ENCODE measurements around the gene KCNC1. TPM values are rescaled to one million over a fixed set of nuclear protein-coding genes. Genes with fewer than 3 reads are reported as not detected.

Gene KCNC1
- total RNA-seq, 5 donors from 2014 or later (not counting 1 experiment from before 2014, with no cell fraction given), result not detected

DNA sequence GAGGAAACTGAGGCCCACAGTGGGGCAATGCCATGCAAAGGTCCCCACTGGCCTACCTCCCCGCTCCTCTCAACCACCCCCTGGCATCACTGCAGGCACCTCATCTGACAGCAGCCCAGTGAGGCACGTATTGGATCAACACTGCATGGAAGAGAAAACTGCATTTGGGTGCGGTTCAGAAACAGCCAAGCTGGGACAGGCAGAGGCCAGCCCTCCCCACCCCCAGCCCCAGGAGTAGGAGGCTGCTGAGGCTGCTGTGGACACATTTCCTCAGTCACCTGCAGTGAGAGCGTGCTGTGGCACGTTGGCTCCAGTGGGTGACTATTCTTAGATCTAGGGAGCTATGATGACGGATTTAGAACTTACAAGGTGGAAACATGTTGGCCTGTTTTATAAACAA is 63.7 kb downstream of the KCNC1 start:
- CTCF ChIA-PET, result no interaction called here
- WGBS (ENCODE audit: insufficient coverage), result 100% methylated on average over 2 of the region's 6 CpGs
- ATAC-seq (replicated peaks in 1 of 4) (no peak), DNase-seq (no peak)
- H3K27me3 ChIP-seq (replicated peaks in 1 of 2; ENCODE audit: control insufficient read depth in 2 of 2, extremely low read depth in 1 of 2, insufficient read depth in 2 of 2, low read length in 1 of 2), result no peaks in the 10 kb centered on the region
- H3K4me1 ChIP-seq (ENCODE audit: control insufficient read depth in 1 of 2, extremely low read depth in 1 of 2, insufficient read depth in 2 of 2, low read length in 2 of 2), result no peaks in the 10 kb centered on the region
- no peak overlapping the region for H3K27ac ChIP-seq (ENCODE audit: low read length)
- H3K4me3 Mint-ChIP-seq, result no peak overlapping the region
- H3K4me3 ChIP-seq (ENCODE audit: control insufficient read depth in 1 of 2, extremely low read depth in 1 of 2, low read length in 1 of 2), result no peak overlapping the region
- H3K27ac Mint-ChIP-seq, result no peak overlapping the region
- no peaks in the 10 kb centered on the region for H3K9me3 ChIP-seq
- H3K36me3 Mint-ChIP-seq, result peaks cover 34% of the 10 kb centered on the region
- H3K27me3 Mint-ChIP-seq, result no peaks in the 10 kb centered on the region
- H3K9me3 Mint-ChIP-seq, result no peaks in the 10 kb centered on the region
- H3K4me1 Mint-ChIP-seq, result no peaks in the 10 kb centered on the region
- no peaks in the 10 kb centered on the region for H3K36me3 ChIP-seq (ENCODE audit: control insufficient read depth in 2 of 2, extremely low read depth in 1 of 2, insufficient read depth in 1 of 2, low read length in 1 of 2)
- POLR2A ChIA-PET, result no interaction called here

GRCh38 chr11:17798716-17799115 is 64.1 kb downstream of the KCNC1 start:
- Mint-ChIP-seq H3K9me3 (no peaks in the 10 kb centered on the region), H3K27ac (no peak overlapping the region), H3K4me1 (no peaks in the 10 kb centered on the region), H3K4me3 (no peak overlapping the region), H3K36me3 (peaks cover 34% of the 10 kb centered on the region), H3K27me3 (no peaks in the 10 kb centered on the region)
- 79% methylated on average over 2 of the region's 3 CpGs for WGBS (ENCODE audit: insufficient coverage)
- POLR2A ChIA-PET, result no interaction called here
- no peak overlapping the region for H3K4me3 ChIP-seq (ENCODE audit: control insufficient read depth in 1 of 2, extremely low read depth in 1 of 2, low read length in 1 of 2)
- no peak for DNase-seq
- no peaks in the 10 kb centered on the region for H3K27me3 ChIP-seq (replicated peaks in 1 of 2; ENCODE audit: control insufficient read depth in 2 of 2, extremely low read depth in 1 of 2, insufficient read depth in 2 of 2, low read length in 1 of 2)
- no peak for ATAC-seq (replicated peaks in 1 of 4)
- no peak overlapping the region for H3K27ac ChIP-seq (ENCODE audit: low read length)
- CTCF ChIA-PET, result no interaction called here
- no peaks in the 10 kb centered on the region for H3K4me1 ChIP-seq (ENCODE audit: control insufficient read depth in 1 of 2, extremely low read depth in 1 of 2, insufficient read depth in 2 of 2, low read length in 2 of 2)
- H3K36me3 ChIP-seq (ENCODE audit: control insufficient read depth in 2 of 2, extremely low read depth in 1 of 2, insufficient read depth in 1 of 2, low read length in 1 of 2), result no peaks in the 10 kb centered on the region
- H3K9me3 ChIP-seq, result no peaks in the 10 kb centered on the region

DNA sequence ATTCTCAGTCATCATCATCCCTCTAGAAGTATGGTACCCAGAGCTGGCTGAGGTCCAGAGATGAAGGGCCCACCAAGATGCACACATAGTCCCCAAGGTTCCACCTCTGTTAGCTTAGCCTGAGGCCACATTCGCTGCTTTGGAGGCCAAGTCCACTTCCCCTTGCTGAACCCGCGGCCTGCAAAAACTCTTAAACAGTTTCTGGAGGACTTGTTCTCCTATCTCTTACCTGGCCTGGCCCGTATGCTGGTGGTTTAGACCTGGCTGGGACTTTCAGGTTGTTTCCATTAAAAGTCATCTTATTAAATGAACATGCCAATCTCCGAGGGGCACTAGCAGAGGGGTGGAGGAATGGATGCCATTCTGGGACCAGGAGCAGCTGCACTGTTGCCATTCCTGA is 64.6 kb downstream of the KCNC1 start:
- H3K27me3 Mint-ChIP-seq, result no peaks in the 10 kb centered on the region
- H3K4me3 Mint-ChIP-seq, result no peak overlapping the region
- Histone ChIP-seq H3K27me3 (replicated peaks in 1 of 2; ENCODE audit: control insufficient read depth in 2 of 2, extremely low read depth in 1 of 2, insufficient read depth in 2 of 2, low read length in 1 of 2) (no peaks in the 10 kb centered on the region), H3K4me1 (ENCODE audit: control insufficient read depth in 1 of 2, extremely low read depth in 1 of 2, insufficient read depth in 2 of 2, low read length in 2 of 2) (no peaks in the 10 kb centered on the region), H3K4me3 (ENCODE audit: control insufficient read depth in 1 of 2, extremely low read depth in 1 of 2, low read length in 1 of 2) (no peak overlapping the region), H3K27ac (ENCODE audit: low read length) (no peak overlapping the region), H3K36me3 (ENCODE audit: control insufficient read depth in 2 of 2, extremely low read depth in 1 of 2, insufficient read depth in 1 of 2, low read length in 1 of 2) (no peaks in the 10 kb centered on the region), H3K9me3 (no peaks in the 10 kb centered on the region)
- DNase-seq (no peak), ATAC-seq (replicated peaks in 1 of 4) (no peak)
- WGBS (ENCODE audit: insufficient coverage), result 94% methylated on average over 3 of the region's 5 CpGs
- H3K27ac Mint-ChIP-seq, result no peak overlapping the region
- H3K36me3 Mint-ChIP-seq, result peaks cover 34% of the 10 kb centered on the region
- H3K9me3 Mint-ChIP-seq, result no peaks in the 10 kb centered on the region
- ChIA-PET POLR2A (no interaction called here), CTCF (no interaction called here)
- no peaks in the 10 kb centered on the region for H3K4me1 Mint-ChIP-seq

DNA sequence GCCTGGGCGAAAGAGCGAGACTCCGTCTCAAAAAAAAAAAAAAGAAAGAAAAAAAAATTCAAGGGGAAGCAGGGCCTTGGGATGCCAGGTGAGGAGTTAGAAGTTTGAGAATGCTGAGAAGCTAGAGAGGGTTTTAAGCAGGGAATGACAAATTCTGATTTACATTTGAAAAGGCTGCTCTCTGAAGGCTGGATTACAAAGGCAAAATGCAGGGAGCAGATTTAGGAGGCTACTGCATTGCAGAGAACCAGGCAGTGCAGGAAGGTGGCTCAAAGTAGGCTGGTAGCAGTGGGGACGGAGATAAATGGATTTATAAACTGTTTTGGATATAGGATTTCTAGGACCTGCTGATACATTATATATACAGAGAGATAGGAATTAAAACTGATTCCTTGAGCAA is 66.6 kb downstream of the KCNC1 start:
- no peaks in the 10 kb centered on the region for H3K27me3 ChIP-seq (replicated peaks in 1 of 2; ENCODE audit: control insufficient read depth in 2 of 2, extremely low read depth in 1 of 2, insufficient read depth in 2 of 2, low read length in 1 of 2)
- no peak overlapping the region for H3K4me3 ChIP-seq (ENCODE audit: control insufficient read depth in 1 of 2, extremely low read depth in 1 of 2, low read length in 1 of 2)
- Mint-ChIP-seq H3K4me3 (no peak overlapping the region), H3K9me3 (no peaks in the 10 kb centered on the region), H3K4me1 (no peaks in the 10 kb centered on the region), H3K27ac (no peak overlapping the region), H3K36me3 (peaks cover 40% of the 10 kb centered on the region), H3K27me3 (no peaks in the 10 kb centered on the region)
- ATAC-seq (replicated peaks in 1 of 4), result no peak
- ChIA-PET POLR2A (no interaction called here), CTCF (no interaction called here)
- no peaks in the 10 kb centered on the region for H3K4me1 ChIP-seq (ENCODE audit: control insufficient read depth in 1 of 2, extremely low read depth in 1 of 2, insufficient read depth in 2 of 2, low read length in 2 of 2)
- no peak for DNase-seq
- no CpG with 5 or more reads among the region's 4 CpGs for WGBS (ENCODE audit: insufficient coverage)
- no peak overlapping the region for H3K27ac ChIP-seq (ENCODE audit: low read length)
- no peaks in the 10 kb centered on the region for H3K36me3 ChIP-seq (ENCODE audit: control insufficient read depth in 2 of 2, extremely low read depth in 1 of 2, insufficient read depth in 1 of 2, low read length in 1 of 2)
- no peaks in the 10 kb centered on the region for H3K9me3 ChIP-seq

GRCh38 chr11:17802491-17802890 is 67.9 kb downstream of the KCNC1 start:
- 95% methylated on average over 3 of the region's 4 CpGs for WGBS (ENCODE audit: insufficient coverage)
- no peak for ATAC-seq (replicated peaks in 1 of 4)
- no peaks in the 10 kb centered on the region for H3K27me3 Mint-ChIP-seq
- no peak overlapping the region for H3K4me3 Mint-ChIP-seq
- peaks cover 44% of the 10 kb centered on the region for H3K36me3 Mint-ChIP-seq
- Histone ChIP-seq H3K9me3 (no peaks in the 10 kb centered on the region), H3K36me3 (ENCODE audit: control insufficient read depth in 2 of 2, extremely low read depth in 1 of 2, insufficient read depth in 1 of 2, low read length in 1 of 2) (no peaks in the 10 kb centered on the region), H3K4me3 (ENCODE audit: control insufficient read depth in 1 of 2, extremely low read depth in 1 of 2, low read length in 1 of 2) (no peak overlapping the region), H3K4me1 (ENCODE audit: control insufficient read depth in 1 of 2, extremely low read depth in 1 of 2, insufficient read depth in 2 of 2, low read length in 2 of 2) (no peaks in the 10 kb centered on the region), H3K27me3 (replicated peaks in 1 of 2; ENCODE audit: control insufficient read depth in 2 of 2, extremely low read depth in 1 of 2, insufficient read depth in 2 of 2, low read length in 1 of 2) (no peaks in the 10 kb centered on the region), H3K27ac (ENCODE audit: low read length) (no peak overlapping the region)
- H3K9me3 Mint-ChIP-seq, result no peaks in the 10 kb centered on the region
- H3K4me1 Mint-ChIP-seq, result no peaks in the 10 kb centered on the region
- POLR2A ChIA-PET, result no interaction called here
- no peak for DNase-seq
- CTCF ChIA-PET, result no interaction called here
- no peak overlapping the region for H3K27ac Mint-ChIP-seq

DNA sequence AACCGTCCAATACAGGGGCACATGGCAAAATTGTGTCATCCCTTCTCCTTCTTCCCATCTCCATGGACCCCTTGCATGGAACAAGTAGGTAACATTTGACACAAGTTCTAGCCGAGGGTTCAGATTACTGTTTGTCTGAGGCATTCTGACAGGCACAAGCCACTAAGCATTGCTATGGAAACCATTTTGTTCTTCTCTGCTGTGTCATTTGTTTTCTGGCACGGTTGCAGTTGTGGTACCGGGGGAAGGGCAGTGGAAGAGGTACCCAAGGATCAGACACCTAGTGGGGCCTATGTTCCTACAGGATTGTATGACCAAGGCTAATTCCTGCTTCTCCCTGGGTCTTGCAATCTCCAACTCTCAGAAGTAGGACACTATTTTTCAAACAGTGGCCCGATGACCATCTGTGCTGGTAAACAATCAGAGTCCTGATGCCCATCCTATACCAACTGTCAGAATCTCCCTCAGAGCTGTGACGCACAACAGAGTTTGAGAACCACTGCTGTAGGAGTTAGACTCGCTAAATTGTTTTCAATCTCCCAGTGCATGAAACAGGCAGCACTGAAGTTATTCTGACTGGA is 69.3 kb downstream of the KCNC1 start:
- Histone ChIP-seq H3K9me3 (no peaks in the 10 kb centered on the region), H3K27ac (ENCODE audit: low read length) (no peak overlapping the region), H3K27me3 (replicated peaks in 1 of 2; ENCODE audit: control insufficient read depth in 2 of 2, extremely low read depth in 1 of 2, insufficient read depth in 2 of 2, low read length in 1 of 2) (no peaks in the 10 kb centered on the region), H3K36me3 (ENCODE audit: control insufficient read depth in 2 of 2, extremely low read depth in 1 of 2, insufficient read depth in 1 of 2, low read length in 1 of 2) (no peaks in the 10 kb centered on the region), H3K4me3 (ENCODE audit: control insufficient read depth in 1 of 2, extremely low read depth in 1 of 2, low read length in 1 of 2) (no peak overlapping the region), H3K4me1 (ENCODE audit: control insufficient read depth in 1 of 2, extremely low read depth in 1 of 2, insufficient read depth in 2 of 2, low read length in 2 of 2) (no peaks in the 10 kb centered on the region)
- Mint-ChIP-seq H3K27me3 (no peaks in the 10 kb centered on the region), H3K9me3 (peaks cover 0 to 1% (median 0%) of the 10 kb centered on the region in 3 donors), H3K27ac (peak overlapping the region in 1 of 2 donors; percentile 19), H3K4me1 (no peaks in the 10 kb centered on the region), H3K4me3 (no peak overlapping the region), H3K36me3 (peaks cover 46% of the 10 kb centered on the region)
- DNase-seq (no peak), ATAC-seq (replicated peaks in 1 of 4) (no peak)
- 100% methylated on average over 3 of the region's 7 CpGs for WGBS (ENCODE audit: insufficient coverage)
- ChIA-PET POLR2A (no interaction called here), CTCF (no interaction called here)

DNA sequence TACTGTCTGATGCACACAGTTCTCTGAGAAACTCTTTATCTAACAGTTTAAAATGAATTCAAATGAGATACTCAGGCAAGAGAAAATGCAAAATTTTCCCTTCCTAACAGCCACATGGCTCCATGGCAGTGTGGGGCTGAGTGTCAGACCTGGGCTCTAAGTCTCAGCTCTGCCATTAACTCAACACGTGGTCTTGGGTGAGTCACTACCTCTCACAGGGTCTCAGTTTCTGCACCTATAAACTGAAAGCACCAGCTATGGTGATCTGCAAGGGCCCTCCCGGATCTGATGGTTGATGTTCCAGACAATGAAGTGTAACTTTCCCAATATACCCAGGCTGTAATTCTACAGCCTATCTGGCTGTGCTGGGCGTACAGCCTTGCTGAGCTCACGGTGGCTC is 70.5 kb downstream of the KCNC1 start:
- H3K9me3 Mint-ChIP-seq, result peaks cover 0 to 6% (median 0%) of the 10 kb centered on the region in 3 donors
- no peak overlapping the region for H3K4me3 Mint-ChIP-seq
- no peaks in the 10 kb centered on the region for H3K27me3 Mint-ChIP-seq
- H3K9me3 ChIP-seq, result no peaks in the 10 kb centered on the region
- no peaks in the 10 kb centered on the region for H3K4me1 Mint-ChIP-seq
- no peaks in the 10 kb centered on the region for H3K27me3 ChIP-seq (replicated peaks in 1 of 2; ENCODE audit: control insufficient read depth in 2 of 2, extremely low read depth in 1 of 2, insufficient read depth in 2 of 2, low read length in 1 of 2)
- H3K27ac ChIP-seq (ENCODE audit: low read length), result no peak overlapping the region
- DNase-seq (no peak), ATAC-seq (replicated peaks in 1 of 4) (no peak)
- no peak overlapping the region for H3K27ac Mint-ChIP-seq
- CTCF ChIA-PET, result no interaction called here
- peaks cover 46% of the 10 kb centered on the region for H3K36me3 Mint-ChIP-seq
- H3K4me1 ChIP-seq (ENCODE audit: control insufficient read depth in 1 of 2, extremely low read depth in 1 of 2, insufficient read depth in 2 of 2, low read length in 2 of 2), result no peaks in the 10 kb centered on the region
- no peaks in the 10 kb centered on the region for H3K36me3 ChIP-seq (ENCODE audit: control insufficient read depth in 2 of 2, extremely low read depth in 1 of 2, insufficient read depth in 1 of 2, low read length in 1 of 2)
- 88% methylated on average over 1 of the region's 4 CpGs for WGBS (ENCODE audit: insufficient coverage)
- no peak overlapping the region for H3K4me3 ChIP-seq (ENCODE audit: control insufficient read depth in 1 of 2, extremely low read depth in 1 of 2, low read length in 1 of 2)
- POLR2A ChIA-PET, result no interaction called here

Measured in T-cell (primary cell).